B cell (primary cell): ENCODE results near the gene MESD. TPM values are rescaled to one million over a fixed set of nuclear protein-coding genes. Genes with fewer than 3 reads are reported as not detected.

Experiments
- ATAC-seq: fragments of 200-7000 bp; cut with Tn5 transposase; one replicate; pipeline ENCODE4 v1.10.0; 2021; ENCODE audit warnings: low read depth, mild to moderate bottlenecking, moderate number of reproducible peaks, moderate library complexity
- CTCF ChIA-PET: fragments of 350-600 bp; sonication (Branson Sonifier 250); formaldehyde crosslinking; loops from one replicate; lab custom pipeline; 2021; ENCODE audit warnings: antibody characterized with exemption, inconsistent platforms; lab: Charles Lee
- POLR2A ChIA-PET: fragments of 350-600 bp; sonication (Branson Sonifier 250); formaldehyde crosslinking; loops from one replicate; lab custom pipeline; 2021; ENCODE audit warnings: antibody characterized with exemption; lab: Charles Lee
- DNase-seq: peaks from one replicate; pipeline ENCODE4 v3.0.0; 2013
- H2AFZ ChIP-seq: 2 replicates; pipeline ENCODE4 v1.6.1; 2012; ENCODE audit warnings: mild to moderate bottlenecking, low read depth, low read length; ENCODE audit not compliant: insufficient read depth, poor library complexity, severe bottlenecking
- H3K27ac ChIP-seq, 2 donors: 1 replicate in 1 of 2; 2 replicates in 1 of 2; pipeline ENCODE4 v1.5.1; 2012 to 2013; ENCODE audit warnings: low read length in 2 of 2, mild to moderate bottlenecking in 2 of 2, moderate library complexity in 1 of 2
- H3K27me3 ChIP-seq, 4 experiments: fragments of 200-600 bp in 1 of 4; sonication (generic) in 1 of 4; replicated peaks in 1 of 4; 1 replicate in 2 of 4; 2 replicates in 2 of 4; pipeline versions ENCODE4 v1.6.1 to v1.7.0; 2013 to 2016; ENCODE audit warnings: low read length in 3 of 4, mild to moderate bottlenecking in 2 of 4, mixed read lengths in 1 of 4, moderate library complexity in 1 of 4; ENCODE audit not compliant: insufficient read depth in 4 of 4, control insufficient read depth in 3 of 4; ENCODE audit errors: control extremely low read depth in 1 of 4
- H3K36me3 ChIP-seq, 2 experiments: replicated peaks in 1 of 2; 1 replicate in 1 of 2; 2 replicates in 1 of 2; pipeline versions ENCODE4 v1.6.1 to v1.7.1; 2013; ENCODE audit warnings: low read length in 1 of 2; ENCODE audit not compliant: insufficient read depth in 2 of 2, control insufficient read depth in 1 of 2; ENCODE audit errors: control extremely low read depth in 1 of 2, extremely low read depth in 1 of 2
- H3K4me1 ChIP-seq, 2 donors: fragments of 200-600 bp in 1 of 2; sonication (generic) in 1 of 2; 1 replicate in 1 of 2; 2 replicates in 1 of 2; pipeline versions ENCODE4 v1.5.1 to v1.6.1; 2013 to 2017; ENCODE audit warnings: low read length in 2 of 2; ENCODE audit not compliant: control insufficient read depth in 2 of 2, insufficient read depth in 2 of 2
- H3K4me2 ChIP-seq: replicated peaks from 2 replicates; pipeline ENCODE3; 2012; ENCODE audit warnings: mild to moderate bottlenecking, low read depth, low read length; ENCODE audit not compliant: poor library complexity, severe bottlenecking
- H3K4me3 ChIP-seq, 5 experiments: fragments of 200-600 bp in 1 of 5; sonication (generic) in 1 of 5; 1 replicate in 3 of 5; 2 replicates in 2 of 5; pipeline versions ENCODE4 v1.5.1 to v1.7.0; 2011 to 2016; ENCODE audit warnings: low read length in 4 of 5, mild to moderate bottlenecking in 4 of 5, low read depth in 2 of 5, control low read depth in 1 of 5, moderate library complexity in 1 of 5; ENCODE audit not compliant: insufficient read depth in 1 of 5; ENCODE audit errors: control extremely low read depth in 1 of 5, extremely low read depth in 1 of 5
- H3K79me2 ChIP-seq: fragments of 200-600 bp; sonication (generic); one replicate; pipeline ENCODE4 v1.6.0; 2016; ENCODE audit warnings: low read length; ENCODE audit not compliant: control insufficient read depth, insufficient read depth
- H3K9ac ChIP-seq: fragments of 200-600 bp; sonication (generic); 2 replicates; pipeline ENCODE4 v1.6.1; 2017; ENCODE audit warnings: mild to moderate bottlenecking, low read length, moderate library complexity
- H3K9me3 ChIP-seq, 3 donors: one replicate each; pipeline versions ENCODE4 v1.6.1 to v1.7.1; 2013; ENCODE audit warnings: low read length in 2 of 3; ENCODE audit not compliant: control insufficient read depth in 2 of 3, insufficient read depth in 1 of 3; ENCODE audit errors: control extremely low read depth in 1 of 3
- H4K20me1 ChIP-seq: 2 replicates; pipeline ENCODE4 v1.6.0; 2012; ENCODE audit warnings: mild to moderate bottlenecking, low read length; ENCODE audit not compliant: insufficient read depth, control insufficient read depth, poor library complexity, severe bottlenecking
- H3K27ac Mint-ChIP-seq: one replicate; pipeline ENCODE4 v1.8.0; 2021; ENCODE audit warnings: mixed read lengths
- H3K27me3 Mint-ChIP-seq: one replicate; pipeline ENCODE4 v1.8.0; 2021; ENCODE audit warnings: mixed read lengths
- H3K4me1 Mint-ChIP-seq: one replicate; pipeline ENCODE4 v1.8.0; 2021; ENCODE audit warnings: mixed read lengths
- H3K4me3 Mint-ChIP-seq: one replicate; pipeline ENCODE4 v1.8.0; 2021; ENCODE audit warnings: mixed read lengths
- H3K9me3 Mint-ChIP-seq: one replicate; pipeline ENCODE4 v1.8.0; 2022; ENCODE audit warnings: mixed read lengths; ENCODE audit not compliant: insufficient read depth
- CTCF ChIP-seq: fragments of 200-600 bp; IDR thresholded peaks from one replicate; pipeline ENCODE4 v1.8.0; 2022; ENCODE audit warnings: antibody characterized with exemption, mild to moderate bottlenecking
- EZH2 ChIP-seq: IDR thresholded peaks from 2 replicates; pipeline ENCODE4 v1.6.1; 2012; ENCODE audit warnings: borderline replicate concordance, low read depth, mild to moderate bottlenecking, moderate library complexity, low read length; ENCODE audit not compliant: insufficient read depth, poor library complexity, severe bottlenecking
- WGBS: methylation state at CpG from one replicate; pipeline ENCODE4 v1.1.5; 2013; ENCODE audit warnings: missing lambda C conversion rate; ENCODE audit not compliant: insufficient coverage; 5-methylcytosine and 5-hydroxymethylcytosine counted together
- intact Hi-C: fragments of 100-400 bp; cut with micrococcal nuclease; formaldehyde crosslinking; loops from one replicate; pipeline ENCODE4 v1.10.0; 2022
- polyA plus RNA-seq: library from polyadenylated mRNA; depleted of rRNA; stranded (reverse); fragments of >200 nt; gene quantifications from 2 replicates; pipeline ENCODE4 v1.2.3, GENCODE V29; 2012
- total RNA-seq, 2 donors: library from RNA; stranded (reverse); fragments of 120-200 nt in 1 of 2; gene quantifications; 1 replicate in 1 of 2; 2 replicates in 1 of 2; pipeline versions ENCODE4 v1.2.3 to v1.2.4, GENCODE V29; 2013 to 2022

MESD gene
- total and polyA plus RNA-seq, 2 donors (not counting 1 experiment from before 2014, with no cell fraction given), result 7.9 to 35.3 TPM

- Histone ChIP-seq H3K9me3 (no peaks in the 10 kb centered on the region), H3K79me2 (peaks cover 64% of the 10 kb centered on the region), H3K27ac (no peak overlapping the region), H2AFZ (no peak overlapping the region), H3K27me3 (no peaks in the 10 kb centered on the region), H3K4me1 (peaks cover 11 to 15% of the 10 kb centered on the region in 2 donors), H3K36me3 (peaks cover 3 to 36% of the 10 kb centered on the region in 2 experiments), H3K4me3 (no peak overlapping the region), H3K9ac (no peak overlapping the region), H4K20me1 (peaks cover 17% of the 10 kb centered on the region), H3K4me2 (no peak overlapping the region)
- intact Hi-C loops, result no loop called here
- POLR2A ChIA-PET, result no interaction called here
- Mint-ChIP-seq H3K9me3 (no peaks in the 10 kb centered on the region), H3K27me3 (no peaks in the 10 kb centered on the region), H3K4me3 (no peak overlapping the region), H3K27ac (no peak overlapping the region), H3K4me1 (peaks cover 41% of the 10 kb centered on the region)
- TF ChIP-seq CTCF (no peak), EZH2 (no peak)
- ATAC-seq (no peak), DNase-seq (no peak)
- WGBS, result 93% methylated on average over 5 of the region's 8 CpGs
- CTCF ChIA-PET, result interaction anchor here (0.8 to 2.4 kb wide), 6 partner anchors 10 to 287 kb away, joined by 3 to 18 read pairs (median 4); partner anchors contain the start of gene TLNRD1
Observed at GRCh38 chr15:80979538-80980200, 9.9 kb downstream of the MESD start.

GRCh38 chr15:80978685-80979329, 10.8 kb downstream of the MESD start:
- Histone ChIP-seq H3K79me2 (peaks cover 63% of the 10 kb centered on the region), H3K27me3 (no peaks in the 10 kb centered on the region), H2AFZ (no peak overlapping the region), H3K9me3 (no peaks in the 10 kb centered on the region), H3K4me2 (no peak overlapping the region), H3K9ac (no peak overlapping the region), H3K36me3 (peaks cover 3 to 36% of the 10 kb centered on the region in 2 experiments), H4K20me1 (peaks cover 22% of the 10 kb centered on the region), H3K4me3 (no peak overlapping the region), H3K27ac (no peak overlapping the region), H3K4me1 (peaks cover 6 to 9% of the 10 kb centered on the region in 2 donors)
- no peaks in the 10 kb centered on the region for H3K27me3 Mint-ChIP-seq
- WGBS, result 95% methylated on average over 6 of the region's 7 CpGs
- TF ChIP-seq CTCF, result no peak
- no peak for TF ChIP-seq EZH2
- POLR2A ChIA-PET, result no interaction called here
- CTCF ChIA-PET, result interaction anchor here (0.8 to 2.4 kb wide), 4 partner anchors 9 to 287 kb away, joined by 3 to 18 read pairs (median 8); partner anchors contain the start of gene TLNRD1
- H3K4me3 Mint-ChIP-seq, result no peak overlapping the region
- no peak overlapping the region for H3K27ac Mint-ChIP-seq
- no peaks in the 10 kb centered on the region for H3K9me3 Mint-ChIP-seq
- ATAC-seq (no peak), DNase-seq (no peak)
- H3K4me1 Mint-ChIP-seq, result peaks cover 35% of the 10 kb centered on the region
- intact Hi-C loops, result no loop called here
